Heart right ventricle (tissue), 16 donors: Measurements from ENCODE around the gene CD52. TPM values are rescaled to one million over a fixed set of nuclear protein-coding genes. Genes with fewer than 3 reads are reported as not detected.

Source experiments
- ATAC-seq, 8 donors: fragments of 200-7000 bp; cut with Tn5 transposase; one replicate each; pipeline ENCODE4 v1.9.1; 2020; ENCODE audit warnings: mild to moderate bottlenecking in 8 of 8, moderate library complexity in 8 of 8, moderate number of reproducible peaks in 1 of 8
- DNase-seq, 2 donors: peaks; one replicate each; pipeline ENCODE4 v3.0.0-alpha.2; 2020
- H3K27ac ChIP-seq, 10 donors: fragments of 200-600 bp; sonication (generic) in 2 of 10; one replicate each; pipeline versions ENCODE4 v1.5.0 to v1.8.0; 2020 to 2022; ENCODE audit warnings: mild to moderate bottlenecking in 3 of 10
- H3K27me3 ChIP-seq, 7 donors: fragments of 200-600 bp; one replicate each; pipeline ENCODE4 v1.8.0; 2021 to 2022; ENCODE audit warnings: mild to moderate bottlenecking in 2 of 7
- H3K36me3 ChIP-seq, 9 donors: fragments of 200-600 bp; sonication (generic) in 1 of 9; one replicate each; pipeline versions ENCODE4 v1.5.0 to v1.8.0; 2020 to 2022; ENCODE audit warnings: mild to moderate bottlenecking in 2 of 9
- H3K4me1 ChIP-seq, 9 donors: fragments of 200-600 bp; sonication (generic) in 1 of 9; one replicate each; pipeline versions ENCODE4 v1.5.0 to v1.8.0; 2020 to 2022; ENCODE audit warnings: mild to moderate bottlenecking in 4 of 9
- H3K4me3 ChIP-seq, 10 donors: fragments of 200-600 bp; sonication (generic) in 2 of 10; one replicate each; pipeline versions ENCODE4 v1.5.0 to v1.8.0; 2020 to 2022; ENCODE audit warnings: mild to moderate bottlenecking in 7 of 10, moderate library complexity in 2 of 10
- H3K9me3 ChIP-seq, 11 donors: fragments of 200-600 bp in 10 of 11; sonication (generic) in 2 of 11; one replicate each; pipeline versions ENCODE4 v1.5.0 to v1.8.0; 2013 to 2022; ENCODE audit warnings: mild to moderate bottlenecking in 2 of 11, control low read depth in 1 of 11, moderate library complexity in 1 of 11
- CTCF ChIP-seq, 9 donors: fragments of 200-600 bp; sonication (generic) in 2 of 9; IDR thresholded peaks; one replicate each; pipeline versions ENCODE4 v1.5.0 to v1.8.0; 2021 to 2022; ENCODE audit warnings: antibody characterized with exemption in 9 of 9, mild to moderate bottlenecking in 5 of 9, moderate library complexity in 1 of 9
- WGBS, 2 donors: extraction: QIAGEN DNeasy Blood & Tissue Kit; methylation state at CpG; one replicate each; pipeline ENCODE4 v1.1.7; 2013; ENCODE audit warnings: inconsistent platforms in 1 of 2; 5-methylcytosine and 5-hydroxymethylcytosine counted together
- intact Hi-C, 10 donors: fragments of 100-400 bp; cut with DNase I; formaldehyde crosslinking; loops; one replicate each; pipeline versions ENCODE4 v1.11.1 to v1.14.2; 2022
- long read RNA-seq, 3 donors: library from polyadenylated mRNA; unstranded; transcript quantifications; one replicate each; pipeline ENCODE4 v2.0.0, GENCODE V29; 2020 to 2021
- polyA plus RNA-seq, 2 donors: library from polyadenylated mRNA; stranded (reverse); fragments of 200-250 nt; gene quantifications; one replicate each; pipeline ENCODE4 v1.2.3, GENCODE V29; 2013
- total RNA-seq, 10 donors: library from RNA; stranded (reverse); fragmentation: NEBNext Ultra II Directional in 3 of 10; extraction: Animal tissue kit (Norgen Biotek cat#: 25700) in 3 of 10; gene quantifications; one replicate each; pipeline versions ENCODE4 v1.2.1 to v1.2.4, GENCODE V29; 2021 to 2023
- donor health status: Arrhythmogenic right ventricular cardiomyopathy.
- donor health status: ischemic (EF 13 %, LVEDD 7.1; RV severe dilation, severe dysfunction).
- donor health status: healthy with polysubstance abuse.
- donor health status: DM: no; HTN: yes; CAD: no.
- donor health status: DM: no; HTN: no; CAD: no.
- donor health status: ischemic (EF 25% LVEDD 6.9; RV normal size, moderate dysfunction).
- donor health status: ischemic (EF 25% LVEDD 5.7; RV mildly dilated, moderate dysfunction).
- donor health status: healthy.
- donor health status: DM: yes; HTN: yes; CAD: no.
- donor health status: Ischemic cardiomyopathy.
- donor health status: ischemic (EF 35%, LVEDD 5.7; RV mildly dilated, moderate dysfunction).
- donor health status: nonischemic (EF 11% LVEDD 7.7; RV severe dilation, severe dysfunction).
- donor health status: DM: yes; HTN: yes; CAD: no.
- donor health status: PGD.
- donor health status: ischemic (EF 29% LVEDD 5.4; RV normal size, mild dysfunction).
- donor health status: nonischemic (EF 23%, LVEDD 6.1; RV moderate dilation, normal function).

The CD52 gene
- total RNA-seq (10 to 100 TPM in 2 of 10 donors, 1 to 10 TPM in 8; 1.9 to 62.6 (median 5.1) TPM), polyA plus RNA-seq (10 to 100 TPM in 1 of 2 donors, 1 to 10 TPM in 1; 9.3 to 25.2 TPM)
- long read RNA-seq, donor 1, partial matches to known transcripts = 0 of 2 reads
- long read RNA-seq, donor 1, other reads (novel, unspliced or antisense) = 0 of 2 reads
- long read RNA-seq, donor 2 = 0 reads
- long read RNA-seq, donor 3 = 0 reads

GRCh38 chr1:26317612-26318337 lies at the start of gene CD52:
CD52 (plus strand) TSS chr1:26317958; CDS start chr1:26318018, 60 bp downstream.
- Histone ChIP-seq H3K4me1 (peaks cover 0 to 81% (median 21%) of the 10 kb centered on the region in 9 donors), H3K9me3 (no peaks in the 10 kb centered on the region), H3K27me3 (no peaks in the 10 kb centered on the region), H3K36me3 (peaks cover 0 to 10% (median 0%) of the 10 kb centered on the region in 9 donors), H3K27ac (peak within 1 kb of the TSS in 7 of 10 donors; percentile 23 to 89 (median 55)), H3K4me3 (peak within 1 kb of the TSS in 7 of 10 donors; percentile 5 to 59 (median 12))
- no peak for TF ChIP-seq CTCF (IDR thresholded peaks at IDR 0.05)
- no peak for DNase-seq
- 67 to 70% methylated on average over 12 of the region's 12 CpGs for WGBS, 2 donors
- peak in 2 of 8 donors; percentile 6 to 36 for ATAC-seq
- intact Hi-C loops = loop anchor here in 2 of 10 donors (5.0 to 10.0 kb wide), 2 partner anchors 45 to 143 kb away; partner anchors contain the start of genes CNKSR1 (in 1 of the 2) and ZNF593OS (in 1 of the 2)

- H3K4me3 ChIP-seq = no peak overlapping the region
- no peak for ATAC-seq
- H3K27me3 ChIP-seq = no peaks in the 10 kb centered on the region
- TF ChIP-seq CTCF (IDR thresholded peaks at IDR 0.05) = no peak
- peaks cover 0 to 6% (median 0%) of the 10 kb centered on the region in 9 donors for H3K4me1 ChIP-seq
- intact Hi-C loops = no loop called here
- H3K36me3 ChIP-seq = peaks cover 0 to 98% (median 29%) of the 10 kb centered on the region in 9 donors
- no peak overlapping the region for H3K27ac ChIP-seq
- no peak for DNase-seq
- 98 to 99% methylated on average over 9 of the region's 9 CpGs for WGBS, 2 donors
- H3K9me3 ChIP-seq = peaks cover 0 to 18% (median 0%) of the 10 kb centered on the region in 11 donors
Measured at GRCh38 chr1:26268290-26269197, 49.2 kb upstream of the CD52 start.

GRCh38 chr1:26269198-26269550 lies 48.6 kb upstream of the CD52 start:
- no peak overlapping the region for H3K27ac ChIP-seq
- ATAC-seq (no peak), DNase-seq (no peak)
- no peaks in the 10 kb centered on the region for H3K27me3 ChIP-seq
- peaks cover 0 to 93% (median 23%) of the 10 kb centered on the region in 9 donors for H3K36me3 ChIP-seq
- H3K9me3 ChIP-seq = peaks cover 0 to 18% (median 0%) of the 10 kb centered on the region in 11 donors
- intact Hi-C loops = no loop called here
- no peak for TF ChIP-seq CTCF (IDR thresholded peaks at IDR 0.05)
- peaks cover 0 to 12% (median 0%) of the 10 kb centered on the region in 9 donors for H3K4me1 ChIP-seq
- WGBS, 2 donors = 98% methylated on average over 4 of the region's 4 CpGs
- H3K4me3 ChIP-seq = no peak overlapping the region
